ENCODE measurements around the gene B3GNT2.

GRCh38 chr2:62184512-62185230 is 11.2 kb upstream of the B3GNT2 start:
- TF ChIP-seq GATA3 (IDR thresholded peaks at IDR 0.05; ENCODE audit: low read depth, low read length), result no peak
- TF ChIP-seq GATA2 (IDR thresholded peaks at IDR 0.05; ENCODE audit: low read depth, low read length), result no peak

All from SH-SY5Y (cell line).